NAMALWA (cell line): ENCODE results near the gene OTULINL.
"Not testable (repeated sequence)": the region's sequence is repeated elsewhere in the genome, so short reads cannot be mapped to it uniquely, and the experiment has no call there.

ENCODE experiments used
- DNase-seq: peaks from one replicate; pipeline ENCODE4 v3.0.0-alpha.2; 2015; ENCODE audit warnings: low spot score

The OTULINL gene

GRCh38 chr5:14581106-14581890 lies at the start of gene OTULINL:
Gene OTULINL, plus strand, starts transcription at chr5:14581792. Its CDS starts 103 bp downstream, at chr5:14581895.
- no peak for DNase-seq

- DNase-seq, result no peak
Measured at GRCh38 chr5:14532180-14532579, 49.4 kb upstream of the OTULINL start.

GRCh38 chr5:14534773-14535172 lies 46.8 kb upstream of the OTULINL start:
- DNase-seq, result no peak

GRCh38 chr5:14545308-14545707 lies 36.3 kb upstream of the OTULINL start:
- no peak for DNase-seq

GRCh38 chr5:14545862-14546261 lies 35.7 kb upstream of the OTULINL start:
- DNase-seq, result no peak

- DNase-seq, result no peak
Measured at GRCh38 chr5:14547666-14548065, 33.9 kb upstream of the OTULINL start.

- DNase-seq, result no peak
Measured at GRCh38 chr5:14551211-14551610, 30.4 kb upstream of the OTULINL start.

GRCh38 chr5:14552017-14552416 lies 29.6 kb upstream of the OTULINL start:
- no peak for DNase-seq

- not testable (repeated sequence) for DNase-seq
Measured at GRCh38 chr5:14554288-14554687, 27.3 kb upstream of the OTULINL start.

- no peak for DNase-seq
Measured at GRCh38 chr5:14556015-14556414, 25.6 kb upstream of the OTULINL start.

GRCh38 chr5:14557203-14557770 lies 24.3 kb upstream of the OTULINL start:
- no peak for DNase-seq

- no peak for DNase-seq
Measured at GRCh38 chr5:14557791-14558415, 23.7 kb upstream of the OTULINL start.

- no peak for DNase-seq
Measured at GRCh38 chr5:14560091-14560595, 21.4 kb upstream of the OTULINL start.

GRCh38 chr5:14561741-14562140 lies 19.9 kb upstream of the OTULINL start:
- no peak for DNase-seq

- no peak for DNase-seq
Measured at GRCh38 chr5:14568333-14568732, 13.3 kb upstream of the OTULINL start.

- DNase-seq, result no peak
Measured at GRCh38 chr5:14569948-14570691, 11.5 kb upstream of the OTULINL start.

- no peak for DNase-seq
Measured at GRCh38 chr5:14571901-14572300, 9.7 kb upstream of the OTULINL start.

- DNase-seq, result no peak
Measured at GRCh38 chr5:14572385-14572784, 9.2 kb upstream of the OTULINL start.

GRCh38 chr5:14572836-14573235 lies 8.8 kb upstream of the OTULINL start:
- no peak for DNase-seq

GRCh38 chr5:14574096-14574495 lies 7.5 kb upstream of the OTULINL start:
- DNase-seq, result no peak

GRCh38 chr5:14574891-14575508 lies 6.6 kb upstream of the OTULINL start:
- no peak for DNase-seq

GRCh38 chr5:14576206-14576605 lies 5.4 kb upstream of the OTULINL start:
- DNase-seq, result no peak
